GM18870 (cell line): ENCODE measurements around the gene STN1.
"Not testable (repeated sequence)": the region's sequence is repeated elsewhere in the genome, so short reads cannot be mapped to it uniquely, and the experiment has no call there.

Source experiments
- ATAC-seq: cut with Tn5 transposase; IDR thresholded peaks from one replicate; pipeline ENCODE4 v1.9.1; 2021; ENCODE audit warnings: moderate library complexity; ENCODE audit not compliant: unreplicated experiment

Gene STN1

DNA sequence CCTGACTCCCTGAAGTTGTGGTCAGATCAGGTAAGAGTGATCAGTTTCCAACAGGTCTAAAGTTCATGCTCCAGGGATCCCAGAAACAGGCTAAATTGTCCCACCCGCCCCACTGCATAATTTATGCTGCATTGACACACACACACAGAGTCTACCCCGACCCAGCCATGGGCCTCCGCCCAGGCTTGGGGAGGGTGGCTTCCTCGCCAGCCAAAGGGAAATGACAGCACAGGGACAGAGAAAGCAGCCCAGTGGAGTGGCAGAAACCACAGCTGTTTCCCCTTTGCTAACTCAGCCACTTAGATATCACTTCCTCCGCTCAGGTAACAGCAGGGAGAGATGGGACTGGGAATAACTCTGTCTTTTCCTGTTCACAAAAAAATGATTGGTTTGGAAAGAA lies 72.0 kb downstream of the STN1 start:
- ATAC-seq, result no peak

GRCh38 chr10:103845346-103845745 lies 72.6 kb downstream of the STN1 start:
- not testable (repeated sequence) for ATAC-seq

DNA sequence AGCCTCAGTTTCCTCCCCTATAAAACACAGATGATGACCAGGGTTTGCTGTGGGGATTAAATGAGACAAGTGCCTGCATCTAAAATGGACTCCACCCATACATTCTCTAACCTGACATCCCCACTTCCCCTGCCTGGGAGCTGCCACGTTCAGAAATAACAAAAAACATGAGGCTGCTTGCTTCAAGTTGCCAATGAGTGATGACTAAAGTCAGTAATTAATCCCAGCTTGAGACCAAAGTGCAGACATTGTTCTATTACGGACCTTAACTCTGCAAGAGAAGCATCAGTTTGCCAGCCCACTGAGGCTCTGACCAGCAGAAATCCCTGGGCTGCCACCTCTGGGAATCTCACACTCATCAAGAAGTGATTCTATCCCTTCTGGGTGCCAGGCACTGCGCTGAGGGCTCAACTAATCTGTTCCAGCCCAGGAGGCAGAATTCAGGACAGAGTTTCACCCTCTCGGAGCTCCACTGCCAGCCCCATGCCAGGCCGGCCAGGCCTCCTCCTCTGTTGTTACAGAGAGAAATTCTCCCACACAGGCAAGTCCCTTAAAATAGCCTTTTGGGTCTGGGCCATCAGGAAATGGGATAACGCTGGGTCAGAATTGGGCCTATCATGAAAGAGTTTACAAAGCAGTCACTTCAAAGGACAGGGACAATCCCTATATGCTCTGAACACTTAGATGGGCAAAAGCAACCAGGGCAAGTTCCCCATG lies 74.0 kb downstream of the STN1 start:
- ATAC-seq, result no peak

GRCh38 chr10:103843045-103843444 lies 74.9 kb downstream of the STN1 start:
- no peak for ATAC-seq

DNA sequence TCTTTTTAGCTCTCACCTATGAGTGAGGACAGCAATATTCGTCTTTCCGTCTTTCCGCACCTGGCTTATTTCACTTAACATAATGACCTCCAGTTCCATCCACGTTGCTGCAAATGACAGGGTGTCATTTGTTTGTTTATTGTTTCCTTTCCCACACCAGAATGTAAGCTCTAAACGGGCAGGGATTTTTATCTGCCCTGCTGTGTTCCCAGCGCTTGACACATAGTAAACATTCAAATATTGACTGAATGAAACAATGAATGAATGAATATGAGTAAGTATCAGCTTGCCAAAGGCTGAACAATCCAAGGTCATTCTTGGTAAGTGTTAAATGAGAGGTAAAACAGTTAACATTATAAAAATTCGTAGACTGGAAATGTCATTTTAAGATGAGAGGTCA lies 75.4 kb downstream of the STN1 start:
- ATAC-seq, result no peak

- no peak for ATAC-seq
These were observed 76.5 kb downstream of the STN1 start for GRCh38 chr10:103841519-103841918.

- ATAC-seq, result no peak
These were observed 77.3 kb downstream of the STN1 start for GRCh38 chr10:103840740-103841070.

DNA sequence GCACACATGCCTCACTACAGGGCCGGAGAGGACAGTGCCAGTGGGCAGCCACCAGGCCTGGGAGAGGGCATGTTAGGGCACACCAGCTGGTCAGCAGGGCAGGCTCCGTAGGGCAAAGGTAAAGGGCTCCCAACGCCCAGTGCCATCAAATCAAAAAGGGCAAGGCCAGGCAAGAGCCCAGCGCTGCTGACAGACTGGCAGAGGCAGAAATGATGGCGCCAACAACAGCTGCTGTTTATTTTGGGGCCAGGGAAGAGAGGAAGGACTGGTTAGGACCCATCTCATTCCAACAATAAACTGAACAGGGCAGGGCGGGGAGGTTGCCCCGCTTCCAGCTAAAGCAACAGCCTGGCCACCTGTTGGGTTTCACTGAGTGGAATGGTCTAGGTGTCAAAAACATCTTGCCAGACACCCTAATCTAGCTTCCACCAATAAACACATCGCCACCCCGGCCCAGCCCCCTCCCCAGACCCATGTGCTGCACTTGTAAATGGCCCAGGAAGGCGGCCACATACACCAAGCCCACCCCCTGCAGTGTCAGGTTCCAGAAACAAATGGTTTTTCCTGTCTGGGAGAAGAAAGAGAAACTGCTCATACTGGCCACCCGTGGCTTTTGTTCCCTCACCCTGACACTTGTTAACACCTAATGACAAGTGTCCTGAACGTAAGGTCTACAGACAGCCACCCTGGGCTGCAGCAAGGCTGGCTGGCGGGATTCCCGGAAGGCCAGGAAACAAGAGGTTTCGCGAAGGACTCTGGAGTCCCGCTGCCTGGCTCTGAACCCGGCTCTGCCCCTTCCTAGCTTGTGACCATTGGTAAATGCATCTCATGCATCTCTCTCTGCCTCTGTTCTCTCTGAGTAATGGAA lies 77.9 kb downstream of the STN1 start:
- ATAC-seq, result no peak

DNA sequence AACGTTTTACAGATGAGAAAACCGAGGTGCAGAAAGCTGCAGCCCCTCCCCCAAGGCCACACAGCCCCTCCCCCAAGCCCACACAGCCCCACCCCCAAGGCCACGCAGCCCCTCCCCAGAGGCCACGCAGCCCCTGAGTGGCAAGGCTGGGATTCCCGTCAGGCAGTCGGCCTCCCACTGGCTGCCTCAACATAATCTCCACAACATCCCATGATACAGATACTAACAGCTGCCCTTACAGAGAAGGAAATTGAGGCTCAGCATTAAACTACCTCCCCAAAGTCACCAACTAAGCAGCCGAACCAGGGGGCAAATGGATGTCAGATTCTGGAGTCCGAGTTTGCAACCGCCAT lies 78.5 kb downstream of the STN1 start:
- no peak for ATAC-seq

GRCh38 chr10:103838862-103839518 lies 79.0 kb downstream of the STN1 start:
- no peak for ATAC-seq

DNA sequence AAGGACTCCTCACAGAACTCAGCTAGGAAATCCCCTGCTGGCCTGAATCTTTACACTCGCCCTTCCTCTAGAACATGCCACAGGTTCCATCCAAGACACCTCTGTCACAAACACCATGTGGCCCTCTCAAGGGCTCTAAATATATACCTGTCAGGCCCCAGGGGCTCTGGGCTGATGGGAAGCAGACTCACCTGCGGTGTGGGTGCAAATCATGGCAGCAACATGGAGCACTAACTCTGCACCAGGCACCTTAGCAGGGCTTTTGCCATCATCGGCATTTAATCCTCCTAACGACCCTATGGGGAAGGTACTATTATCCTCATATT lies 80.0 kb downstream of the STN1 start:
- ATAC-seq, result no peak

DNA sequence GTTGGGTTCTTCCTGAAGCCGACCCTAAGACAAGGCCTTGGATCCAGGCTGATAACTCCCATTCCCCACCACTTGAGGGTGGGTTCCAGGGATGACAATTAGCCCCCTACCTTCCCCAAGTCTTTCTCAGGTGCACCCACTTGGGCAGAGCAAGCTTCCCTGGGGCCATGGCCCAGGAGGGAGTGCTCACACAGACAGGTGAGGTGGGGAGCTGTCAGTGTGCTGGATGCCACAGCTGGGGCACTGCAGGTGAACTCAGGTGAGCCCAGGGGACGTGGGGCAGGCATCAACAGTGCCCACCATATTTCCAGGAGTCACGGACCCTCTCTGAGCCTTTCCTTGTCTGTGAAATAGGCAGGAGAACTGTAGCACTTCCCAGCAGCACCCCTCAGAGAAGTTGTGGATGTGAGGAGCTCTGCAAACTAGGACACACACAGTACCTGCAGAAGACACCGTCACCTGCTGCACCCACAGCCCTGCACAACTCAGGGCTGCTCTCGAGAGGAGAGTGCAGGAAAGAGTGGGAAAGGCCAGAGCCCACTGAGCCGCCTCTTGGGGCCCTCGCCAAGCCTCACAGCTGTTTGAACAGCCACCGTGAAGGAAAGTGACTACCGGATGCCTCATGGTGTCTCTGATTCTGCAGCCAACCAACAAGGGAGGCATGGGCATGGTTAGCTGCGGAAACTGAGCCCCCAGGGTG lies 80.5 kb downstream of the STN1 start:
- ATAC-seq, result no peak

GRCh38 chr10:103836861-103837260 lies 81.1 kb downstream of the STN1 start:
- ATAC-seq, result no peak

- ATAC-seq, result no peak
These were observed 81.7 kb downstream of the STN1 start for GRCh38 chr10:103836273-103836672.

- no peak for ATAC-seq
These were observed 82.6 kb downstream of the STN1 start for GRCh38 chr10:103835096-103836050.

- ATAC-seq, result no peak
These were observed 83.4 kb downstream of the STN1 start for GRCh38 chr10:103834436-103835095.

- ATAC-seq, result no peak
These were observed 84.1 kb downstream of the STN1 start for GRCh38 chr10:103833731-103834365.

DNA sequence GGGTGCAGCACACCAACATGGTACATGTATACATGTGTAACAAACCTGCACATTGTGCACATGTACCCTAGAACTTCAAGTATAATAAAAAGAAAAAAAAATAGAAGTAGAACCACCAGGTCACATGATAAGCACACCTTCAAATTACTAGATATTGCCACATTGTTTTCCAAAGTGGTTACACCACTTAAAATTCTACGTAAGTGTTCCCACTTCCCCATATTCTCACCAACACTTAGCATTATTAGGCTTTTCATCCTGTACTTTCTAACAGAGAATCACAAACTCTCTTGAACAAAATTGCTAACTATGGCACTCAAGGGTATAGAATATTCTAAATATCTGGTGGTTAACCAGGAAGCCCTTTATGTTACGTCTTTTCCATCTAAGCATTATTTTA lies 85.2 kb downstream of the STN1 start:
- ATAC-seq, result no peak
